GM12872 (cell line): ENCODE measurements around the gene PTGER2.

Experiments used
- CTCF ChIP-seq: IDR thresholded peaks from 3 replicates; pipeline ENCODE4 v1.5.1; 2011; ENCODE audit warnings: low read depth, mild to moderate bottlenecking, low read length, moderate library complexity; ENCODE audit not compliant: insufficient read depth

The PTGER2 gene

DNA sequence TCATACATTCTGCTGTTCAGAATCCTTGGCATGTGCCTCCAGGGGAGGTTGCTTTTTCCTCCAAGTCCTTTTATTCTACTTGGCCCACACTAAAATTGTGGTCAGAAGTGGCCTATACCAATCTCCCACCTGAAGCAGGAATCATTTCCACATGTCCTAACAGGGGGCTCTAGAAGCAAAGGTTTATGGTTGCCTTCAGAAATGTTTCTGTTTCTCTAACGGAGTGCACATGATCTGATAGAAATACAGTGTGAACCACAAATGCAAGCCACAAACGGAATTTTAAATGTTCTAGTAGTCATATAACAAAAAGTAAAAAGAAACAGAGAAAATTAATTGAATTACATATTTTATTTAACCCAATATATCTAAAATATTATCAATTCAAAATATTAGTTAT lies 4.0 kb downstream of the PTGER2 start:
- no peak for TF ChIP-seq CTCF

DNA sequence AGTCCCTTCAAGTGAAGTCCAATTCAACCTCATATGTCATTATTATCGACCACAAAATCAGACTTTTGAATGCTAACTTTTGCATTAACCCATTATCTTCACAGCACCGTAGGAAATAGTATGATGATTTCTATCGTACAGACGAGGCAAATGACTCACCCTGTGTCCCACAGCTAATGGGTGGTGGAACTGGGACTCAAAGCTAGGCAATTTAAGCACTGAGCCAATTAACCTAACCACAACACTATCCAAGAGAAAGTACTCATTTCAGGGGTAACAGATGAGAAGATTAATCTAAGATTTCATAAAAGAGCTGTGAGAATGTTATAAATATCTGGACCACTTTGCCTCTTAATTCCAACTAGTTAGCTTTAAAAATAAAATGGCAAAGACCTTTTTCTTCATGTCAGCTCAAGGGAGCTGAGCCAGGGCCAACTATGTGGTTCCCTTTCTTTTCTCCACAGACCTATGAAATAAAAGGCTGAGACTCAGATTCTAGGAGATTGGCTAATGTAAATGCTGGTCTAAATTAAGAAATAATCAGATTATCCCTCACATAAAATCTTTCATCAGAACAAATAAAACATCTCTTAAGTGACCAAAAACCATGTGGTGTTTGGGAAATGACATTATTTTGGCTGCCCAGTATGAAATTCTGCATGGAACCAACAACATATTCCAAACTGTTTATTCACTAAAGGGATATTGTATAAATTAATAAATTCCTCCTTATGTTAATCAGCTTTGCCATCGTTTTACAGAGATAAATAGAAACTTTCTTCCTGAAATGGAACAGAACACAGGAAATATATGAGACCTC lies 4.9 kb downstream of the PTGER2 start:
- no peak for TF ChIP-seq CTCF

DNA sequence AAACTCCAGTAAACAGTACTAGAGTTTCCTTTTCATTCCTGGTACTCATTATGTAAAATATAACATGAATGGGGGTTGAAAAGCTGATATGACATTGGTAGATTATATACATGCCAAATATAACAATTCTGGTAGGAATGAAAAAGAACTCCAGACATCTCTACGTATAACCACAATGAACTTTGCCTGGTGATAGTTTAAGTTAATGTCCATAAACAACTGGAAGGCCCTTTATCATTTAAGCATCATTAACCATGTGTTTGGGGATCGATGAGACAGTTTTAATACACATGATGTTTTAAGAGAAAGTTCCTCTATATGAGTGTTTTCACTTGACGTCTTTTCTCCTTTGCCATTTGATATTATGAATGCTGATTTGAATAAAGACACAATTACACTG lies 5.8 kb downstream of the PTGER2 start:
- no peak for TF ChIP-seq CTCF

GRCh38 chr14:52325126-52325525 lies 11.0 kb downstream of the PTGER2 start:
- TF ChIP-seq CTCF: no peak

- no peak for TF ChIP-seq CTCF
Observed at GRCh38 chr14:52325630-52326029, 11.5 kb downstream of the PTGER2 start.

- TF ChIP-seq CTCF: no peak
Observed at GRCh38 chr14:52327374-52328226, 13.5 kb downstream of the PTGER2 start.

- TF ChIP-seq CTCF: no peak
Observed at GRCh38 chr14:52328276-52328675, 14.2 kb downstream of the PTGER2 start.
